Calu3 (cell line): ENCODE measurements around the gene FAF1. TPM values are rescaled to one million over a fixed set of nuclear protein-coding genes. Genes with fewer than 3 reads are reported as not detected.

Experiments used
- BruUV-seq: library from RNA; stranded (reverse); fragments of 400-500 nt; replicated peaks from 2 replicates; lab custom pipeline; 2021; lab: Mats Ljungman, UMichigan
- CTCF ChIA-PET: fragments of 300-600 bp; sonication (Branson Sonifier 250); formaldehyde crosslinking; loops from one replicate; lab custom pipeline; 2022; ENCODE audit warnings: antibody characterized with exemption; lab: Charles Lee
- DNase-seq: peaks from one replicate; pipeline ENCODE4 v3.0.0; 2022
- H3K27ac Mint-ChIP-seq: one replicate; pipeline ENCODE4 v1.8.0; 2022; ENCODE audit warnings: mixed read lengths; ENCODE audit not compliant: unreplicated experiment
- H3K27me3 Mint-ChIP-seq: one replicate; pipeline ENCODE4 v1.8.0; 2022; ENCODE audit warnings: mixed read lengths; ENCODE audit not compliant: unreplicated experiment
- H3K36me3 Mint-ChIP-seq: one replicate; pipeline ENCODE4 v1.8.0; 2022; ENCODE audit warnings: mild to moderate bottlenecking, moderate library complexity, mixed read lengths; ENCODE audit not compliant: insufficient read depth, unreplicated experiment
- H3K4me1 Mint-ChIP-seq: one replicate; pipeline ENCODE4 v1.8.0; 2022; ENCODE audit warnings: mild to moderate bottlenecking, low read depth, mixed read lengths; ENCODE audit not compliant: unreplicated experiment
- H3K4me3 Mint-ChIP-seq: one replicate; pipeline ENCODE4 v1.8.0; 2022; ENCODE audit warnings: mild to moderate bottlenecking, low read depth, moderate library complexity, mixed read lengths; ENCODE audit not compliant: unreplicated experiment
- H3K9me3 Mint-ChIP-seq: one replicate; pipeline ENCODE4 v1.8.0; 2022; ENCODE audit warnings: low read depth, mixed read lengths; ENCODE audit not compliant: unreplicated experiment
- CTCF ChIP-seq: fragments of 200-600 bp; IDR thresholded peaks from one replicate; pipeline ENCODE4 v1.8.0; 2022; ENCODE audit warnings: antibody characterized with exemption; ENCODE audit not compliant: unreplicated experiment
- intact Hi-C: fragments of 100-400 bp; cut with micrococcal nuclease; formaldehyde crosslinking; loops from one replicate; pipeline ENCODE4 v1.10.0; 2022; ENCODE audit not compliant: unreplicated experiment
- total RNA-seq: library from RNA; stranded (reverse); gene quantifications from 2 replicates; pipeline ENCODE4 v1.2.3, GENCODE V29; 2022

FAF1 gene
- total RNA-seq, 1 experiment from 2014 or later, result 104 TPM

- no peaks in the 10 kb centered on the region for H3K27me3 Mint-ChIP-seq
- H3K36me3 Mint-ChIP-seq, result no peaks in the 10 kb centered on the region
- CTCF ChIA-PET, result interaction anchor here (0.9 kb wide), 1 partner anchor 46 kb away, joined by 4 read pairs; no protein-coding TSS in a partner anchor
- peaks cover 13% of the 10 kb centered on the region for H3K4me1 Mint-ChIP-seq
- no peak for TF ChIP-seq CTCF
- intact Hi-C loops, result no loop called here
- no peaks in the 10 kb centered on the region for H3K9me3 Mint-ChIP-seq
- no peak for DNase-seq
- no peak overlapping the region for H3K4me3 Mint-ChIP-seq
- BruUV-seq, result no TSS peak
- H3K27ac Mint-ChIP-seq, result no peak overlapping the region
Measured at GRCh38 chr1:50667272-50667671, 292.8 kb downstream of the FAF1 start.

GRCh38 chr1:50666849-50667248, 293.2 kb downstream of the FAF1 start:
- Mint-ChIP-seq H3K27ac (no peak overlapping the region), H3K27me3 (no peaks in the 10 kb centered on the region), H3K36me3 (no peaks in the 10 kb centered on the region), H3K9me3 (no peaks in the 10 kb centered on the region), H3K4me3 (no peak overlapping the region), H3K4me1 (peaks cover 13% of the 10 kb centered on the region)
- BruUV-seq, result no TSS peak
- intact Hi-C loops, result no loop called here
- CTCF ChIA-PET, result no interaction called here
- no peak for DNase-seq
- TF ChIP-seq CTCF, result no peak

GRCh38 chr1:50665413-50665812, 294.7 kb downstream of the FAF1 start:
- Mint-ChIP-seq H3K27ac (no peak overlapping the region), H3K4me3 (no peak overlapping the region), H3K4me1 (peaks cover 13% of the 10 kb centered on the region), H3K36me3 (no peaks in the 10 kb centered on the region), H3K9me3 (no peaks in the 10 kb centered on the region), H3K27me3 (no peaks in the 10 kb centered on the region)
- intact Hi-C loops, result no loop called here
- no peak for DNase-seq
- no peak for TF ChIP-seq CTCF
- no TSS peak for BruUV-seq
- CTCF ChIA-PET, result no interaction called here

DNA sequence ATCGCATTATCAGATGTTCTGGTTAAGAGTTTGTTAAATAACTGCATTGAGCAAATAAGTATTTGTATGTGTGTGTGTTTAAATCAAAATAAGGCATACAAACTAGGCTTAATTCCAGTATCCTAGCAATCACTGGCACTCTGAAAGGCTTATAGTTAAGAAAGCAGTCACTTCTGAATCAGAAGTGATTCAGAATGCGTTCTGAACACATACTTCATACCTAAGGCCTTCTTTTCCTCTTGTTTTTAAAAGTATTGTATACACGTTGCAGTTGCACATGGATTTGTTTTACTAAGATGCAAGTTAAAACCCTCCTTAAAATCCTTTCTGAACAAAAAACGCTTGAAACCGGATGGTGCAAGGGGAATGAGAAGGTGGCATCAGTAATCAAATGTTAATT, 298.4 kb downstream of the FAF1 start:
- Mint-ChIP-seq H3K36me3 (no peaks in the 10 kb centered on the region), H3K4me3 (no peak overlapping the region), H3K4me1 (no peaks in the 10 kb centered on the region), H3K27ac (no peak overlapping the region), H3K9me3 (no peaks in the 10 kb centered on the region), H3K27me3 (no peaks in the 10 kb centered on the region)
- DNase-seq, result no peak
- intact Hi-C loops, result no loop called here
- BruUV-seq, result no TSS peak
- CTCF ChIA-PET, result no interaction called here
- no peak for TF ChIP-seq CTCF
